ENCODE data around the gene SFXN5. TPM values are rescaled to one million over a fixed set of nuclear protein-coding genes. Genes with fewer than 3 reads are reported as not detected.
"Not testable (repeated sequence)": the region's sequence is repeated elsewhere in the genome, so short reads cannot be mapped to it uniquely, and the experiment has no call there.

SFXN5 gene
- total RNA-seq, 3 donors from 2014 or later: 5.2 to 7.3 (median 5.3) TPM

GRCh38 chr2:73107211-73107926 is 35.9 kb upstream of the SFXN5 start:
- no peaks in the 10 kb centered on the region for H3K27me3 Mint-ChIP-seq (ENCODE audit: low read depth)

GRCh38 chr2:73106791-73107190 is 35.3 kb upstream of the SFXN5 start:
- H3K27me3 Mint-ChIP-seq (ENCODE audit: low read depth): no peaks in the 10 kb centered on the region

More at GRCh38 chr2:73107211-73107926, 35.9 kb upstream of the SFXN5 start:
- Mint-ChIP-seq H3K4me1 (ENCODE audit: low read depth) (peaks cover 45% of the 10 kb centered on the region), H3K9me3 (no peaks in the 10 kb centered on the region), H3K36me3 (ENCODE audit: insufficient read depth) (no peaks in the 10 kb centered on the region), H3K4me3 (no peak overlapping the region)
- DNase-seq (no peak), ATAC-seq (no peak)

GRCh38 chr2:73105511-73105971 is 34.0 kb upstream of the SFXN5 start:
- H3K4me1 Mint-ChIP-seq (ENCODE audit: low read depth): peaks cover 32% of the 10 kb centered on the region
- DNase-seq (no peak), ATAC-seq (no peak)
- no peaks in the 10 kb centered on the region for H3K27me3 Mint-ChIP-seq (ENCODE audit: low read depth)
- H3K9me3 Mint-ChIP-seq: no peaks in the 10 kb centered on the region
- no peaks in the 10 kb centered on the region for H3K36me3 Mint-ChIP-seq (ENCODE audit: insufficient read depth)
- no peak overlapping the region for H3K4me3 Mint-ChIP-seq

More at GRCh38 chr2:73106791-73107190, 35.3 kb upstream of the SFXN5 start:
- Mint-ChIP-seq H3K36me3 (ENCODE audit: insufficient read depth) (no peaks in the 10 kb centered on the region), H3K4me1 (ENCODE audit: low read depth) (peaks cover 45% of the 10 kb centered on the region), H3K9me3 (no peaks in the 10 kb centered on the region), H3K4me3 (no peak overlapping the region)
- DNase-seq: no peak
- ATAC-seq: no peak

DNA sequence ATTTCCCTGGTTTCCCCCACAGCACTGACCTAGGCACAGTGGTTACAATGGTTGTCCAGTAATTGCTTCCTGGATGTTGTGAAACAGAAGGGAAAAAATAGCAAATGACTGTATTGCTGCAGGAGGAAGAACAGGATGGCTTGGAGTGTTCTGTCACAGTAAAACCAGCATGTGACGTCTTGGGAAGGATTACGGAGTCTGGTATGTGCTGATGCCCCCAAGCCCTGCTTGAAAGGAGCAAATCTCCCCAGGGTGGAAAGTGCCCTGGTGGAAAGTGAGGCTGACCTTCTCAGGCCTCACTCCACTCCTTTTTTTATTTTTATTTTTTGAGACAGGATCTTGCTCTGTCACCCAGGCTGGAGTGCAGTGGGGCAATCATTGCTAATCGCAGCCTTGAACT is 33.4 kb upstream of the SFXN5 start:
- ATAC-seq (no peak), DNase-seq (no peak)
- Mint-ChIP-seq H3K4me3 (no peak overlapping the region), H3K36me3 (ENCODE audit: insufficient read depth) (no peaks in the 10 kb centered on the region), H3K27me3 (ENCODE audit: low read depth) (no peaks in the 10 kb centered on the region), H3K9me3 (no peaks in the 10 kb centered on the region), H3K4me1 (ENCODE audit: low read depth) (peaks cover 31% of the 10 kb centered on the region)

GRCh38 chr2:73103018-73103542 is 31.6 kb upstream of the SFXN5 start:
- Mint-ChIP-seq H3K4me1 (ENCODE audit: low read depth) (peaks cover 24% of the 10 kb centered on the region), H3K4me3 (no peak overlapping the region), H3K9me3 (no peaks in the 10 kb centered on the region), H3K27me3 (ENCODE audit: low read depth) (no peaks in the 10 kb centered on the region), H3K36me3 (ENCODE audit: insufficient read depth) (no peaks in the 10 kb centered on the region)
- ATAC-seq (no peak), DNase-seq (no peak)

- Mint-ChIP-seq H3K27me3 (ENCODE audit: low read depth) (no peaks in the 10 kb centered on the region), H3K36me3 (ENCODE audit: insufficient read depth) (no peaks in the 10 kb centered on the region), H3K4me1 (ENCODE audit: low read depth) (peaks cover 14% of the 10 kb centered on the region), H3K9me3 (no peaks in the 10 kb centered on the region), H3K4me3 (no peak overlapping the region)
- DNase-seq (no peak), ATAC-seq (no peak)
These were observed 30.2 kb upstream of the SFXN5 start for GRCh38 chr2:73101626-73102256.

GRCh38 chr2:73100956-73101355 is 29.4 kb upstream of the SFXN5 start:
- no peak for ATAC-seq
- H3K27me3 Mint-ChIP-seq (ENCODE audit: low read depth): no peaks in the 10 kb centered on the region
- no peak for DNase-seq
- no peak overlapping the region for H3K4me3 Mint-ChIP-seq
- H3K36me3 Mint-ChIP-seq (ENCODE audit: insufficient read depth): no peaks in the 10 kb centered on the region
- no peaks in the 10 kb centered on the region for H3K9me3 Mint-ChIP-seq
- H3K4me1 Mint-ChIP-seq (ENCODE audit: low read depth): peaks cover 11% of the 10 kb centered on the region

GRCh38 chr2:73099486-73099885 is 28.0 kb upstream of the SFXN5 start:
- DNase-seq: no peak
- no peaks in the 10 kb centered on the region for H3K9me3 Mint-ChIP-seq
- no peaks in the 10 kb centered on the region for H3K36me3 Mint-ChIP-seq (ENCODE audit: insufficient read depth)
- ATAC-seq: no peak
- H3K4me3 Mint-ChIP-seq: no peak overlapping the region
- H3K4me1 Mint-ChIP-seq (ENCODE audit: low read depth): peaks cover 11% of the 10 kb centered on the region
- no peaks in the 10 kb centered on the region for H3K27me3 Mint-ChIP-seq (ENCODE audit: low read depth)

DNA sequence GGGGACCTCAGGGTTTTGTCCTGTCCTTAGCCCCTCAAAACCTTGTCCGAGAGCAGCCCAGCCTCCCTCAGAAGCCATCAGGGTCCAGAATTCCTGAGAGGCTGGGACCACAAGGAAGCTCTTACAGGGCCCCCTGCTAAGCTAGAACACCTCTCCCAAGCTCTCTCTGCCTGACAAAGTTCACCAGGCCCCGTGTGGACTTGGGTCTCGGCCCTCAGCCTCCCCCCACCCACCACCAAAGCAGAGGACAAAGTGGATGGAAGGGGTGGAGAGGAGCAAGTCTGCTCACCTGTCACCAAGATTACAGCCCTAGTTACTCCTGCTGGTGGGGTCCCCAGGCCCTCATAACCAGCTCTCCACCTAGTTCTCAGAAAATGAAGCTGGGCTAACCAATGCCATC is 24.4 kb upstream of the SFXN5 start:
- Mint-ChIP-seq H3K4me1 (ENCODE audit: low read depth) (no peaks in the 10 kb centered on the region), H3K27me3 (ENCODE audit: low read depth) (no peaks in the 10 kb centered on the region), H3K4me3 (no peak overlapping the region), H3K9me3 (no peaks in the 10 kb centered on the region), H3K36me3 (ENCODE audit: insufficient read depth) (no peaks in the 10 kb centered on the region)
- ATAC-seq (no peak), DNase-seq (no peak)

- H3K9me3 Mint-ChIP-seq; H3K4me3 Mint-ChIP-seq; H3K36me3 Mint-ChIP-seq (ENCODE audit: insufficient read depth); DNase-seq; H3K4me1 Mint-ChIP-seq (ENCODE audit: low read depth); ATAC-seq; H3K27me3 Mint-ChIP-seq (ENCODE audit: low read depth): not testable (repeated sequence)
These were observed 22.2 kb upstream of the SFXN5 start for GRCh38 chr2:73093601-73094218.

DNA sequence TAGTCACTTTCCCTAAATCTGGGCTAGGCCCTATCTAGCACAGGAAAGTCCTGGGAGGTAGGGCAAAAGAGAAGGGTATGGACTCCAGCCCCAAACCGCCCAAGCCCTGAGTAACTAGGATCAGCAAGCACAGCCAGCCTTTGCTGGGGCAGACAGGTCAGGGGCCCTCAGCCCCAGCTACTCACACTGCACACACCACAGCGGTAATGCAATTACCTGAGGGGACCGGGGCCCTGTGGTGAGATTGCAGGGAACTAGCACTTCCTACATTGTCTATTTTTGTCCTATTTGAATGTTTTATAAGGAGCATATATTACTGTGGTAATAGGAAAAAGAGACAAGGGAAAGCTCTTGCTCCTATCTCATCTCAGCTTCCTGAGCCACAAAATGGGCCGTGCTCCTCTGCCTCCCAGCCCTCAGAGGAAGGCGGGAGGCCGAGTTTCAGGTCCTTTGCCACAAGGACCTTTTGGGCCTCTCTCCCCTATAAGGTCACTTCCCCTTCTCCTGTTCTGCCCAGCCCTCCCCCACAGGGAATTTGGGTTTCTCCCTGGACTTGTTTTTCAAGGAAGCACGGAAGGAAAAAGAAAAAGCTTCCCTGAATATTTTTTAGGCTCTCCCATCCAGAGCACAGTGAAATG is 20.8 kb upstream of the SFXN5 start:
- no peak overlapping the region for H3K4me3 Mint-ChIP-seq
- no peaks in the 10 kb centered on the region for H3K36me3 Mint-ChIP-seq (ENCODE audit: insufficient read depth)
- no peak for ATAC-seq
- DNase-seq: no peak
- no peaks in the 10 kb centered on the region for H3K9me3 Mint-ChIP-seq
- no peaks in the 10 kb centered on the region for H3K27me3 Mint-ChIP-seq (ENCODE audit: low read depth)
- no peaks in the 10 kb centered on the region for H3K4me1 Mint-ChIP-seq (ENCODE audit: low read depth)

- Mint-ChIP-seq H3K4me1 (ENCODE audit: low read depth) (no peaks in the 10 kb centered on the region), H3K27me3 (ENCODE audit: low read depth) (no peaks in the 10 kb centered on the region), H3K4me3 (no peak overlapping the region), H3K36me3 (ENCODE audit: insufficient read depth) (no peaks in the 10 kb centered on the region), H3K9me3 (no peaks in the 10 kb centered on the region)
- ATAC-seq (no peak), DNase-seq (no peak)
These were observed 20.2 kb upstream of the SFXN5 start for GRCh38 chr2:73091696-73092095.

- H3K9me3 Mint-ChIP-seq: no peaks in the 10 kb centered on the region
- DNase-seq: no peak
- H3K27me3 Mint-ChIP-seq (ENCODE audit: low read depth): no peaks in the 10 kb centered on the region
These were observed 19.7 kb upstream of the SFXN5 start for GRCh38 chr2:73091164-73091563.

DNA sequence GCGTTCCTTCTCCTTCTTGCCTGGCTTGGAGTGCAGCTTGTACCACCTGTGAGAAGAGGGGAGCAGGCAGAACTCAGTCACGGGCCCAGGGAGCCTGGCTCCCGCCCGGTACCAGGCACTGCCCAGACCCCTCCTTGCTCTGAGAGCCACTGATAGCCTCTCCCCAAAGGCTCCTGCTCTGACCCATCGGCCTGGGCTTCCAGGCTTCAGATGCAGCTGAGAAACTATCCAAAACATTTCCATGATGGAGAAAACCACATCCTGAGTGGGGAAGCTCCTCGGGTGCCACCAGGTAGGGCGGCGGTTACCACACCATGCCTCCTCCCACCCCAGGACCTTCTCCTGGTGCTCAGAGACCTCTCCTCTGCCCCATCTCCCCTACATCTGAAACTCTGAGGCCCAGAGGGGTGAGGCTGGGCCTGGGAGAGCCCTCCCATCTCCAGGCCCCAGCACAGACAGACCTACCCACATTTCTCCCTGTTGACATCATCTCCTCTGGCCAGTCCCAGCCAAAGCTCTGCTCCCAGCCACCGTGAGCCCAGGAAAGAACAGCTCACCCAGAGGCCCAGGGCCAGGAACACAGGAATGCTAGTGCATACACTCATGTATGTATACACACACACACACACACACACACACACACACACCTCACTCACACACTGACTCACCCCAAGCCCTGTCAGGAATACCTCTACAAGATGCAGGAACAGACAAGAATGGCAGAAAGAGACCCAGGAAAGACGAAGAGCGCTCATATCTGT is 17.9 kb upstream of the SFXN5 start:
- H3K9me3 Mint-ChIP-seq: no peaks in the 10 kb centered on the region
- ATAC-seq: no peak
- DNase-seq: no peak
- H3K4me3 Mint-ChIP-seq: no peak overlapping the region
- no peaks in the 10 kb centered on the region for H3K4me1 Mint-ChIP-seq (ENCODE audit: low read depth)
- H3K27me3 Mint-ChIP-seq (ENCODE audit: low read depth): no peaks in the 10 kb centered on the region
- H3K36me3 Mint-ChIP-seq (ENCODE audit: insufficient read depth): no peaks in the 10 kb centered on the region

More at GRCh38 chr2:73091164-73091563, 19.7 kb upstream of the SFXN5 start:
- no peak for ATAC-seq
- no peaks in the 10 kb centered on the region for H3K36me3 Mint-ChIP-seq (ENCODE audit: insufficient read depth)
- no peaks in the 10 kb centered on the region for H3K4me1 Mint-ChIP-seq (ENCODE audit: low read depth)
- no peak overlapping the region for H3K4me3 Mint-ChIP-seq

Data from activated T-cell treated with anti-CD3 and anti-CD28 coated beads, Interleukin-2, amount 50 U/mL, for 4 hours (primary cell).